ENCODE measurements around the gene CHCHD6.

The CHCHD6 gene

DNA sequence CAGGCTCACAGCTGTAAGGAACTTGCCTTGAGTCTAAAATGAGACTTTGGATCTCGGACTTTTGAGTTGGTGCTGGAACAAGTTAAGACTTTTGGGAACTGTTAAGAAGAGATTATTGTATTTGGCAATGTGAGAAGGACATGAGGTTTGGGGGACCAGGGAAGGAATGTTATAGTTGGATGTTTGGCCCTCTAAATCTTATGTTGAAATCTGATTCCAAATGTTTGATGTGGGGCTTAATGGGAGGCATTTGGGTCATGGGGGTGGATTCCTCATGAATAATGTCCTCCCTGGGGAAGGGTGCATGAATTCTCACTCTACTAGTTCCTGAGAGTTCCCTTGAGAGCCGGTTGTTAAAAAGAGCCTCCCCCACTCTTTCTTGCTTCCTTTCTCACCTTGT, 18.5 kb upstream of the CHCHD6 start:
- no peak overlapping the region for H3K4me3 ChIP-seq (ENCODE audit: control insufficient read depth, low read depth, low read length)
- TF ChIP-seq, protein P1, sequence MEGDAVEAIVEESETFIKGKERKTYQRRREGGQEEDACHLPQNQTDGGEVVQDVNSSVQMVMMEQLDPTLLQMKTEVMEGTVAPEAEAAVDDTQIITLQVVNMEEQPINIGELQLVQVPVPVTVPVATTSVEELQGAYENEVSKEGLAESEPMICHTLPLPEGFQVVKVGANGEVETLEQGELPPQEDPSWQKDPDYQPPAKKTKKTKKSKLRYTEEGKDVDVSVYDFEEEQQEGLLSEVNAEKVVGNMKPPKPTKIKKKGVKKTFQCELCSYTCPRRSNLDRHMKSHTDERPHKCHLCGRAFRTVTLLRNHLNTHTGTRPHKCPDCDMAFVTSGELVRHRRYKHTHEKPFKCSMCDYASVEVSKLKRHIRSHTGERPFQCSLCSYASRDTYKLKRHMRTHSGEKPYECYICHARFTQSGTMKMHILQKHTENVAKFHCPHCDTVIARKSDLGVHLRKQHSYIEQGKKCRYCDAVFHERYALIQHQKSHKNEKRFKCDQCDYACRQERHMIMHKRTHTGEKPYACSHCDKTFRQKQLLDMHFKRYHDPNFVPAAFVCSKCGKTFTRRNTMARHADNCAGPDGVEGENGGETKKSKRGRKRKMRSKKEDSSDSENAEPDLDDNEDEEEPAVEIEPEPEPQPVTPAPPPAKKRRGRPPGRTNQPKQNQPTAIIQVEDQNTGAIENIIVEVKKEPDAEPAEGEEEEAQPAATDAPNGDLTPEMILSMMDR (conservative IDR thresholded peaks at IDR 0.05; ENCODE audit: control insufficient read depth, insufficient read depth, low read depth, low read length): no peak

DNA sequence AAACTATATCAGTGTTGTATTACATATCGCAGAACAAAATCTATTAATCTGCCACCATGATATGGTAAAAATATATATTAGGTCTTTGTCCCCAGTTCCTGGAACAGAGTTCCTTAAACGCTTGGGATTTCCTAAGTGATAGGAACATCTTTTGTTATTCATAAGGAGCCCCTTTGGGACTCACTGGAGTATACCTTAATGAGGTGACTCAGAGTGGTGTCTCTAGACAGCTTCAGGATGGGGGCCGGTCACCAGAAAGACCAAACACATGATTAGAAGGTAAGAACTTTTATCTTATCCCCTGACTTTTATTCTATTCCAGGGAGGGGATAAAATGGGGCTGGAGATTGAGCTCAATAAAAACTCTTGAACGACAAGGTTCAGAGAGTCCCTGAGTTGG, 12.3 kb upstream of the CHCHD6 start:
- H3K4me3 ChIP-seq (ENCODE audit: control insufficient read depth, low read depth, low read length): no peak overlapping the region
- TF ChIP-seq, protein P1 (conservative IDR thresholded peaks at IDR 0.05; ENCODE audit: control insufficient read depth, insufficient read depth, low read depth, low read length): no peak
- no peak for DNase-seq (ENCODE audit: low read depth)

More for the DNA sequence above, 18.5 kb upstream of the CHCHD6 start:
- peak; percentile 48 for DNase-seq (ENCODE audit: low read depth)

DNA sequence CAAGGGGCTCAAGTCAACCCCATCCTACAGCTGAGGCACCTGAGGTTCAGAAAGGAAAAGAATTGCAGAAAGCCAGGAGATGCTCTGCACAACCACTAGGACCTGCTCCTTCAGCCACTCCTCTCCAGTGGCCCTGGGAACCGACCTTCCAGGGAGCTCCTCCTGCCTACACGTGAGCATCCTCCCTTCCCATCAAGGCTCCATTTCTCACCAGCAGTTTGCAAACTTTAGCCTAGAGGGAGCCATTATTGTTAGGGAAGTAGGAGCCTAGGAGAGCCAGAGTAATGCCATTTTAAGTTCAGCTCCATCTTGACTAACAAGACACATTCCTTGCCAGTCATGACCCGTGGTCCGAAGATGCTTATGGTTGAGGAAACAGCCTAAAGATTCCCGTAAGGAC, 11.2 kb upstream of the CHCHD6 start:
- TF ChIP-seq, protein P1 (conservative IDR thresholded peaks at IDR 0.05; ENCODE audit: control insufficient read depth, insufficient read depth, low read depth, low read length): no peak
- no peak overlapping the region for H3K4me3 ChIP-seq (ENCODE audit: control insufficient read depth, low read depth, low read length)
- no peak for DNase-seq (ENCODE audit: low read depth)

DNA sequence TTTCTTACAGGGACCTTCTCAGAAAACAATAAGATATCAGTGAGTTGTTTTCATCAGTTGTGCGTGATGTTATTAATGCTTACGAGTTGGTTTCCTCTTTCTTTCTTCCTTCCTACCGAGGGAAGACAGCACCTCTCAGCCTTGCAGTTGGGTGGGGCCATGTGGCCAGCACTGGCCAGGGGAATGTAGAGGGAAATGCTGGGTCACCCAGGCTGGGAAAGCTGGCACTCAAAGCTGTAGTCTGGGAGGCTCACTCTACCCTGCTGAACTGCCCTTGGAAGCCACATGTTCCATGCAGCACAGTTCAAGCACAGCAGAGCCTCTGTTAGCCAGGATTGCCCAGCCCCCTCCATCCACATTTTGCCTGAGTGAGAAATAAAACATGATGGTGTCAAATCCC, 10.1 kb upstream of the CHCHD6 start:
- H3K4me3 ChIP-seq (ENCODE audit: control insufficient read depth, low read depth, low read length): no peak overlapping the region
- DNase-seq (ENCODE audit: low read depth): no peak
- TF ChIP-seq, protein P1 (conservative IDR thresholded peaks at IDR 0.05; ENCODE audit: control insufficient read depth, insufficient read depth, low read depth, low read length): no peak

DNA sequence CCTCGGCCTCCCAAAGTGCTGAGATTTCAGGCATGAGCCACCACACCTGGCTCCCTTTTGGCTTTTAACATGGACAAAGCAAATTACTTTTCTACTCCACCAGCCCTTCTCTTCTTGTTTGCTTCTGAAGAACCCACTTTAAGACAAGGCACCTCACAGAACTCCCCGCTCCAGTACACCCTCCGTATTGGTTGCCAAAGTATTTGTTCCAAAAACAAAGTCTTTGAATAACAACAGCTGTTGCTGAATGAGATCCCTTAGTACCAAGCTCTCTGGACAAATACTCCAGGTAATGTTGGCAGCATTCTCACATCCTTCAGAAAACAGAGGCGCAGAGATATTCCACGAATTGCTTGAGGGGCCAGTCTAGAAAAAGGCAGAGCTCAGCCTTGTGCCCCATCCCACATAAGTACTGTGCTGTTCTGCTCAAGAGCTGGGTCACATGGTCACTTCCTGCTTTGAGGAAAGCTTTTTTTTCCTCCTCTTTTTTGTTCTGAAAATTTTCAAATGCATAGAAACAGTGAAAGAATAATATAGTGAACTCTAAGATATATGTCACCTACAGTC, 7.3 kb upstream of the CHCHD6 start:
- DNase-seq (ENCODE audit: low read depth): no peak

DNA sequence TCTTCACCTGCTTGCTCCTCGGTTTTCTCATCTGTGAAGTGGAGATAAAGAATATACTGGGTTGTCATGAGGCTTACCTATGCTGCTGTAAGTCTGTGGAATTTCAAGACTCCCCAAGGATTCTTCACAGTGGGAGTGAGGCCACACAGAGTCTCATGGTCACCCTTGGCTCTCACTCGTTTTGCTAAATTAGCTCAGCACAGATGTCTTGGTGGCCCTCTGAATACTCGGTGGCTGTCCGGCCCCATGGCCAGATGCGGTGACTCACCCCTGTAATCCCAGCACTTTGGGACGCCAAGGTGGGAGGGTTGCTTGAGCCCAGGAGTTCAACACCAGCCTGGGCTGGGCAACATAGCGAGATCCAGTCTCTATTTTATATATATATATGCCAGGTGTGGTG, 5.0 kb upstream of the CHCHD6 start:
- no peak overlapping the region for H3K4me3 ChIP-seq (ENCODE audit: control insufficient read depth, low read depth, low read length)
- TF ChIP-seq, protein P1 (conservative IDR thresholded peaks at IDR 0.05; ENCODE audit: control insufficient read depth, insufficient read depth, low read depth, low read length): no peak
- no peak for DNase-seq (ENCODE audit: low read depth)

More for the DNA sequence above, 7.3 kb upstream of the CHCHD6 start:
- no peak overlapping the region for H3K4me3 ChIP-seq (ENCODE audit: control insufficient read depth, low read depth, low read length)
- TF ChIP-seq, protein P1 (conservative IDR thresholded peaks at IDR 0.05; ENCODE audit: control insufficient read depth, insufficient read depth, low read depth, low read length): no peak
